Stimulated activated CD4-positive, alpha-beta T cell treated with anti-CD3 and anti-CD28 coated beads, Interleukin-1b, Interleukin-23, amount 100 ng/mL, for 4 hours (primary cell): ENCODE measurements around the gene SNCB.
A peak's percentile ranks its signal among the peaks of the same experiment; 100 is the strongest.

Source experiments
- DNase-seq, 2 donors: peaks; one replicate each; pipeline ENCODE4 v3.0.0-alpha.2; 2020; ENCODE audit warnings: low read depth in 2 of 2

Gene SNCB

GRCh38 chr5:176629853-176630680, at the start of gene SNCB, which contains the start of gene EIF4E1B:
Gene SNCB (minus strand): TSS chr5:176630534. CDS start chr5:176629654, 880 bp downstream.
Gene EIF4E1B (plus strand): TSS chr5:176630675. CDS start chr5:176642788, 12,113 bp downstream.
- peak in 1 of 2 donors; percentile 51 for DNase-seq

GRCh38 chr5:176679365-176680225, 49.3 kb upstream of the SNCB start:
- no peak for DNase-seq

- no peak for DNase-seq
Measured at GRCh38 chr5:176678584-176678983, 48.2 kb upstream of the SNCB start.

GRCh38 chr5:176677209-176677939, 47.0 kb upstream of the SNCB start:
- DNase-seq: no peak

GRCh38 chr5:176676361-176676824, 46.1 kb upstream of the SNCB start:
- DNase-seq: no peak

- no peak for DNase-seq
Measured at GRCh38 chr5:176675676-176676360, 45.5 kb upstream of the SNCB start.

GRCh38 chr5:176674799-176675198, 44.5 kb upstream of the SNCB start:
- no peak for DNase-seq

GRCh38 chr5:176673651-176674583, 43.6 kb upstream of the SNCB start:
- DNase-seq: no peak

GRCh38 chr5:176671890-176672747, 41.8 kb upstream of the SNCB start:
- DNase-seq: no peak

GRCh38 chr5:176671399-176671798, 41.1 kb upstream of the SNCB start:
- no peak for DNase-seq

GRCh38 chr5:176670449-176670848, 40.1 kb upstream of the SNCB start:
- DNase-seq: no peak

GRCh38 chr5:176667637-176668036, 37.3 kb upstream of the SNCB start:
- no peak for DNase-seq

GRCh38 chr5:176665517-176665916, 35.2 kb upstream of the SNCB start:
- no peak for DNase-seq

- DNase-seq: no peak
Measured at GRCh38 chr5:176664886-176665285, 34.6 kb upstream of the SNCB start.

GRCh38 chr5:176664479-176664878, 34.1 kb upstream of the SNCB start:
- no peak for DNase-seq

- DNase-seq: no peak
Measured at GRCh38 chr5:176663566-176663965, 33.2 kb upstream of the SNCB start.

- DNase-seq: no peak
Measured at GRCh38 chr5:176662371-176663333, 32.3 kb upstream of the SNCB start.

GRCh38 chr5:176661676-176662075, 31.3 kb upstream of the SNCB start:
- no peak for DNase-seq
